ENCODE data around the gene ACSL5. TPM values are rescaled to one million over a fixed set of nuclear protein-coding genes. Genes with fewer than 3 reads are reported as not detected.

ACSL5 gene
- total and polyA plus RNA-seq, 2 of the 8 experiments (the other 6 are each of a cell fraction or from before 2014, with no cell fraction given) = not detected

- no peak overlapping the region for H3K4me2 ChIP-seq (ENCODE audit: insufficient read depth in 1 of 2, low read depth in 2 of 2, low read length in 2 of 2)
- no peak overlapping the region for H4K91ac ChIP-seq (replicated peaks; ENCODE audit: insufficient read length, low read length)
- H3K18ac ChIP-seq (ENCODE audit: extremely low read depth, low read length) = no peak overlapping the region
- TF ChIP-seq SIN3A (conservative IDR thresholded peaks at IDR 0.05 in 1 of 2, IDR thresholded peaks at IDR 0.05 in 1 of 2; ENCODE audit: low read depth in 1 of 2, low read length in 2 of 2) = no peak
- no peak for TF ChIP-seq CBX8 (IDR thresholded peaks at IDR 0.05; ENCODE audit: borderline replicate concordance, low read depth, low read length)
- TF ChIP-seq EGR1 (IDR thresholded peaks at IDR 0.05; ENCODE audit: borderline replicate concordance, low read depth, low read length) = no peak
- no peak for TF ChIP-seq CHD1 (IDR thresholded peaks at IDR 0.05; ENCODE audit: low read depth, low read length)
- TF ChIP-seq USF2 (IDR thresholded peaks at IDR 0.05; ENCODE audit: low read length) = no peak
- no peak for TF ChIP-seq SP1 (IDR thresholded peaks at IDR 0.05; ENCODE audit: low read depth, low read length)
- no peak overlapping the region for H2BK5ac ChIP-seq (ENCODE audit: low read depth, low read length)
- H4K8ac ChIP-seq (ENCODE audit: extremely low read depth, insufficient read depth, low read length) = no peak overlapping the region
- DNase-seq (ENCODE audit: low read depth in 1 of 2, low spot score in 2 of 2) (no peak), FAIRE-seq (no peak)
- no peak overlapping the region for H3K4me3 ChIP-seq (ENCODE audit: extremely low read depth in 1 of 4, insufficient read depth in 2 of 4, low read depth in 3 of 4, low read length in 4 of 4)
- H3K27ac ChIP-seq (ENCODE audit: low read depth, low read length) = no peak overlapping the region
- no peaks in the 10 kb centered on the region for H4K20me1 ChIP-seq (replicated peaks in 1 of 2; ENCODE audit: control insufficient read depth in 1 of 2, insufficient read depth in 2 of 2, low read length in 2 of 2)
- no peak overlapping the region for H2BK15ac ChIP-seq (ENCODE audit: low read length)
- 82% methylated on average over 3 of the region's 3 CpGs; no CpG with 5 or more reads in 1 of the 2 experiments for WGBS, 2 experiments (ENCODE audit: extremely low coverage in 1 of 2, insufficient coverage in 1 of 2, insufficient read length in 1 of 2, insufficient replicate concordance in 2 of 2, low coverage in 1 of 2, low lambda C conversion rate in 2 of 2, missing lambda C conversion rate in 1 of 2)
- no peaks in the 10 kb centered on the region for H3K36me3 ChIP-seq (ENCODE audit: control insufficient read depth in 2 of 4, insufficient read depth in 4 of 4, low read length in 3 of 4)
- H4K5ac ChIP-seq (ENCODE audit: insufficient read length, low read depth, low read length) = no peak overlapping the region
- no peak overlapping the region for H2BK120ac ChIP-seq (replicated peaks; ENCODE audit: low read depth, low read length)
- H2BK12ac ChIP-seq (ENCODE audit: low read depth, low read length) = no peak overlapping the region
- H3K4ac ChIP-seq (replicated peaks; ENCODE audit: insufficient read length, low read depth, low read length) = no peak overlapping the region
- H2BK20ac ChIP-seq (ENCODE audit: low read length) = no peak overlapping the region
- no peaks in the 10 kb centered on the region for H3K4me1 ChIP-seq (replicated peaks in 1 of 4; ENCODE audit: control insufficient read depth in 3 of 4, insufficient read depth in 4 of 4, low read length in 3 of 4)
- H3K9me3 ChIP-seq (ENCODE audit: insufficient read depth in 2 of 2, low read depth in 1 of 2, low read length in 1 of 2) = no peaks in the 10 kb centered on the region
- H3K23me2 ChIP-seq (ENCODE audit: low read depth, low read length) = no peaks in the 10 kb centered on the region
- H3K14ac ChIP-seq (ENCODE audit: insufficient read length) = no peak overlapping the region
- H3K79me2 ChIP-seq (ENCODE audit: control insufficient read depth in 1 of 2, insufficient read depth in 2 of 2, low read length in 2 of 2) = no peaks in the 10 kb centered on the region
- no peaks in the 10 kb centered on the region for H3K79me1 ChIP-seq (ENCODE audit: low read depth, low read length)
- H3K23ac ChIP-seq (ENCODE audit: insufficient read length) = no peak overlapping the region
- no peak overlapping the region for H3K9ac ChIP-seq (replicated peaks in 1 of 4; ENCODE audit: extremely low read depth in 1 of 4, low read depth in 3 of 4, low read length in 3 of 4)
- H3K27me3 ChIP-seq (replicated peaks in 1 of 4; ENCODE audit: control insufficient read depth in 3 of 4, extremely low read depth in 1 of 4, insufficient read depth in 3 of 4, low read length in 3 of 4) = no peaks in the 10 kb centered on the region
- no peak overlapping the region for H2AK5ac ChIP-seq (ENCODE audit: low read depth, low read length)
- no peak overlapping the region for H3K56ac ChIP-seq (replicated peaks; ENCODE audit: insufficient read length, low read depth, low read length)
- CTCF ChIA-PET (ENCODE audit: partially characterized antibody) = interaction anchor here (2.2 kb wide), 1 partner anchor 16 kb away, joined by 6 read pairs; no protein-coding TSS in a partner anchor
- H2AFZ ChIP-seq (ENCODE audit: low read length) = no peak overlapping the region
- POLR2A ChIA-PET (ENCODE audit: partially characterized antibody) = no interaction called here
These were observed 41.9 kb upstream of the ACSL5 start for GRCh38 chr10:112332022-112332421.
